Measurements from ENCODE around the gene RAMP3.
"Not testable (repeated sequence)": the region's sequence is repeated elsewhere in the genome, so short reads cannot be mapped to it uniquely, and the experiment has no call there.

RAMP3 gene

GRCh38 chr7:45157653-45158401 is at the start of gene RAMP3:
TSS of gene RAMP3 (plus strand) at chr7:45157791. CDS start at chr7:45157829, 38 bp downstream.
- DNase-seq (ENCODE audit: low spot score) = peak; percentile 61

DNA sequence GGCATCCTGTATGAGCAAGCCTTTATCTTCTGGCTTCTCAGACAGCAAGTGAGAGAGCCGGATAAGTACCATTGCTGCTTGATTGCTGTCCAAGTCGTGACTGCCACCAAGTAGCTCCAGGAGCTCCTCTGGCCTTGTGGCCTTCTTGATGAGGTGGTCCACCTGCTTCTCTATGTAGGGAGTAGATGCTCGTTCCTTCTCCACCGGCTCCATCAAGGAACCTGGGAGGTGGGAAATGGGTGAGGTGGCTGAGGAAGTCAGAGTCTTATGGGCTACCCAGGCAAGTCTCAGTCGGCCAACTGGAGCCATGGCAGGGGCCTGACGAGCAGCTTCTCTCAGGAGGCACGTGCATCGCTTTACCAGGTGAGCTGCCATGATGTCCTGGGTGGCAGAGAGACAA is 48.7 kb upstream of the RAMP3 start:
- peak; percentile 31 for DNase-seq (ENCODE audit: low spot score)

GRCh38 chr7:45111298-45112223 is 46.0 kb upstream of the RAMP3 start, which contains the start of gene TBRG4:
TSS of gene TBRG4 (minus strand) at chr7:45111697. CDS start at chr7:45109237, 2,460 bp downstream.
- peak; percentile 95 for DNase-seq (ENCODE audit: low spot score)

- DNase-seq (ENCODE audit: low spot score) = no peak
These were observed 44.9 kb upstream of the RAMP3 start for GRCh38 chr7:45112648-45113047.

DNA sequence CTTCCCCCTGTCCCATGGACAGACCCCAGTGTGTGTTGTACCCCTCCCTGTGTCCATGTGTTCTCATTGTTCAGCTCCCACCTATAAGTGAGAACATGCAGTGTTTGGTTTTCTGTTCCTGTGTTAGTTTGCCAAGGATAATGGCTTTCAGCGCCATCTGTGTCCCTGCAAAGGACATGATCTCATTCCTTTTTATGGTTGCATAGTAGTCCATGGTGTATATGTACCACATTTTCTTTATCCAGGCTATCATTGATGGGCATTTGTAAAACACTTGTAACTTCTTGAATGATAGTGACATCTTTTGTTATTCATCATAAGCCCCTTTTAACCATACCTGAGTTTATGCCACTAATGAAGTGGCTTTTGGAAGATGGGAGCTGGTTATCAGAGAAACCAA is 43.3 kb upstream of the RAMP3 start:
- not testable (repeated sequence) for DNase-seq (ENCODE audit: low spot score)

GRCh38 chr7:45114926-45115325 is 42.7 kb upstream of the RAMP3 start:
- DNase-seq (ENCODE audit: low spot score) = no peak

DNA sequence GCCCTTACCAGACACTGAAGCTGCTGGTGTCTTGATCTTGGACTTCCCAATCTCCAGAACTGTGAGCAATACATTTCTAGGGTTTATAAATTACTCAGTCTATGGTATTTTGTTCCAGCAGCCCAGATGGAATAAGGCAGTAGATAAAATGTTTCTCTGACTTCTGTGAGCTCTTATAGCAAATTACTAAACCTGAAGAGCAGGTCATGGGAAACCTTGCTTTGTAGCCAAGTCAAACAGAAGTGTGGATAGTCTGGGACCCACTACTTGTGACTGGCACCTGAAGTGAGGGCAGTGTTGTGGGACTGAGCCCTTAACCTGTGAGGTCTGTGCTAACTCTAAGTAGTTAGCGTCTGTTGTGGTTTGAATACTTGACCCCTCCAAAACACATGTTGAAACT is 41.5 kb upstream of the RAMP3 start:
- DNase-seq (ENCODE audit: low spot score) = no peak

DNA sequence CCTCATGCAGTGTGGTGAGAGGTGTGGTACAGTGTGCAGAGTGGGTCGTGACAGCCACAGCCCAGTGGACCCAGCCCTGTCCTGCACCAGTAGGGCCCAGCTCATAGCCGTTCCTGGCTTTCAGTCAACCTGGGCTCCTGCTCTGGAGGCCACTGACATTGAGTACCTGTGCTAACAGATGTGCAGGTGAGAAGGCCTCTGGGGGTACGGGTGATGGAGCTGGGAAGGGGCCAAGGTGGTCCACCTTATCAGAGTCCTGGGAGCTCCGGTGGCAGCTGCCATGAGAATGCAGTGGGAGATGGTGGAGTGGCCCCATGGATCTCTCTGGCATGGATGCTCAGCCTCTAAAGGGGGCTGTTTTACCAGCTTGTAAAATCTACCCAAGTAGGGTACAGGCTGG is 40.0 kb upstream of the RAMP3 start:
- DNase-seq (ENCODE audit: low spot score) = no peak

DNA sequence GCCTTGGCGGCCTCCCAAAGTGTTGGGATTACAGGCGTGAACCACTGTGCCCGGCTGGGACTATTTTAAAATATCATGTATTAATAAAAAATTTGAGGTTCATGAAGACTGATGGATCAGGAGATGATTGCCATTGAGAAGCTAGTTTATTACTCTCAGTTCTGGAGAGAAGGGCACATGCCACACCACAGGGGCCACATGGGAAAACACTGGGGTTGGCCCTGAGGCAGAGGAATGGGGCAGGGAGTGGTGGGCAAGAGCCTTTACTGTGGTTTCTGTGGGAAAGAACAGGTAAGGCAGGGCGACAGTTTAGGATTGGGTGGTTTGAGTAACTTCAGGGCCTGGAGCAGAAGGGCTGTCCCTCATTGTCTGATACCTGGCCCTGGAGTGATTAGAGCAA is 39.3 kb upstream of the RAMP3 start:
- DNase-seq (ENCODE audit: low spot score) = no peak

DNA sequence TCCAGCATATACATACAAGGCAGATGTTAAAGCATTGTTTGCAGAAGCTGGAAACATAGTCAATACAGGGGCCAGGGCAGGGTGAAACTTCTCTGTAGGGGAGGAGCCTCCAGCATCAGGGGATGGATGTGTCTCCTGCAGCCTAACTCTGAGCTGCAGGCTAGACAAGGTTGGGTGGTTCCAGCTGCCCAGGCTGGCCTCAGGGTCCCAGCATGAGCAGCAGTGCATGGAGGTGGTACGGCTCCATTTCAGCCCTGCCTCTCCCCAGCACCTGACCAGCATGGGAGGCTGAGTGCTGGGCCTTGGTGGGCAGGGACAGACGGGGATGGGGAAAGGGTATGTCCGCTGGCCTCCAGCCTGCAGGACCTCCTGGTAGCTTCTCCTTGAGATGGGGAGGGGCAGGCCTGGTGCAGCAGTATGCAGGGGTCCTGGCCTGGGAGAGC is 38.7 kb upstream of the RAMP3 start:
- DNase-seq (ENCODE audit: low spot score) = no peak

GRCh38 chr7:45119550-45119949 is 38.0 kb upstream of the RAMP3 start:
- no peak for DNase-seq (ENCODE audit: low spot score)

- no peak for DNase-seq (ENCODE audit: low spot score)
These were observed 34.4 kb upstream of the RAMP3 start for GRCh38 chr7:45122975-45123860.

GRCh38 chr7:45123913-45124710 is 33.5 kb upstream of the RAMP3 start:
- no peak for DNase-seq (ENCODE audit: low spot score)

DNA sequence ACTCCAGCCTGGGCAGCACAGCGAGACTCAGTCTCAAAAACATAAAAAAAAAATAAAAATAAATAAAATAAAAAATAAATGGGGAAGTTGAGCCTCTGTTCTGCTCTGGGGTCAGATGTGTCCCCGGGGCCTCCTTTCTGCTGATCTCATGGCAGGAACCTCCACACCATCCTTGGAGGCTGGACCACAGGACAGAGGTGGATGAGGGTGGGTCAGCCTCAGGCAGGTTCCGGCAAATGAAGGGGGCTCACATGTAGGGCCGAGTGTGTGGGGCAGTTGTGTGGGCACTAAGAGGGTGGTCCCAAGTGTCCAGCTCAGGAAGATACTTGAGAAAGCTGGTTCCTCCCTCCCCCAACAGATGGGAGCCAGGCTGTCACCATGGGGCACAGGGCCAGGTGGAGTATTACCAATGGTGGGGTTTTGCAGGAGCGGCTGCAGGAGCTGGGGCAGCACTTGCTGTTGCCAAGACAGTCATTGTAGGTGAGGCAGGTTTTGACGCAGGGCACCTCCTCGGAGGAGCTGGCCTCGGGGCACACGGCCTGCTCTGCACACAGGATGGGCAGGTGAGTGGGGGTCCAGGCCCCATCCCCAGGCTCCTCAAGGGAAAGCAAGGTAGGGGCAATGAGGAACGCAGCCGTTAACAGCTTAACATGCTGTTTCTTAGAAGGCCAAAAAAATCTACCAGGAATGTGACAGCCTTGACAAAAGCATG is 32.2 kb upstream of the RAMP3 start:
- no peak for DNase-seq (ENCODE audit: low spot score)

DNA sequence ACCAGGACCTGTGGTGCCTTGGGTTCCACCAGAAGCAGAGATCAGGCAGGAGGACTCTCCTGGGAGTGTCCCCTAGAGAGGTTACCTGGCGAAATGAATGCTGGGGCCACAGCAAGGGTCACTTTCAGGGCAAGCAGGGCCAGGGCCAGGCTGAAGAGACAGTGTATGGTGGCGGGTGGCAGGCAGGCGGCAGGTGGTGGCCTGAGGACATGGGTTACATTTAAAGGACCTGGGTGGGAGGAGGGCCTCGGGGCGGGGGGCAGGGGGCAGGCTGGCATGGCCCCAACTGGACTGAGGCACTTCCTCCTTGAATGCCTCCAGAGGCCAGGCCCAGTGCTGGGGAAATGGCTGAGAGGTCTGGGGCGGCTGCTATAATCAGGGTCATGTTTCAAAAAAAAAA is 31.4 kb upstream of the RAMP3 start:
- DNase-seq (ENCODE audit: low spot score) = no peak

DNA sequence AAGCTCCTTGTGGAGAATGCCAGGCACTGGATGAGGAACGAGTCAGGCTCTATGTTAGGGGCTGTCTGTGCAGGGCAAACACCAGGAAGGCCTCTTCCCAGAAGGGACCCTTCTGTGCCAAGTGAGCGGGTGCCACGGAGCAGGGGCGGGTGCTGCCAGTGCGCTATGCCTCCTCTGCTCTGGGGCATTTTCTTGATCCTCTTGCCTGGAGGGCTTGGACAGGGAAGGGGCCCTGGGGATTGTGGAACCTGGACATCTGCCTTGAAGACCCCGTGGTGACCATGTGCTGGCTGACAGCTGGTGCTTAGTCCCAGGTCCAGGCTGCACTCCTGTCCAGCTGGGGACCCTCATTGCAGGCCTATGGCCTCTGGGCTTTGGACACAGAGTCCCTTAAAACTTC is 30.7 kb upstream of the RAMP3 start:
- no peak for DNase-seq (ENCODE audit: low spot score)

DNA sequence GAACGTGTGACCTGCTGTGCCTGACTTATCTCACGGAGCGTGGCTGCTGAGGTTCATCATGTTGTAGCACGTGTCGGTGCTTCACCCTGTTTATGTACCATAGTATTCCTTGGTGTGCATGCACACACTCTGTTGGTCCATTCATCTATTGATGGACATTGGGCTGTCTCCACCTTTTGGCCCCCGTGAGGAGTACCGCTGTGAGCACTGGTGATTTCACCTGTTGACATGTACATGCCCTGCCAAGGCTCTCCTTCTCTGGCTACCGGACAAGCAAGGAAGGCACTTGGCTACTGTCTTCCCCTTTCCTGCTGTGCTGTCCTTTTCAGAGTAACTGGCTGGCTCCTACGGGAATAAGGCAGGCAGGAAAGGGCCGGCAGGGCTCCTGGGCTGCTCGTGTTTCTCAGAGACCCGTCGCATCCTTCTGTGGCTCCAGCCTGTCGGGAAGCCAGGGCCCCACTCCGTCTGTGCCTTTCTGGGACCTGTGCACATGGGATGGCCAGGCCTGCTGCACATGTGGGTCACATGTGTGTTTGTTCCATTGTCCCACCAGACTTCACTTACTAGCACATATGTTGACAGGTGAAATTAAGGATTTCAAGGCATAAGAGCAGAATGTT is 28.3 kb upstream of the RAMP3 start:
- DNase-seq (ENCODE audit: low spot score) = no peak

- no peak for DNase-seq (ENCODE audit: low spot score)
These were observed 27.7 kb upstream of the RAMP3 start for GRCh38 chr7:45129906-45130305.

- DNase-seq (ENCODE audit: low spot score) = no peak
These were observed 26.7 kb upstream of the RAMP3 start for GRCh38 chr7:45130910-45131309.

DNA sequence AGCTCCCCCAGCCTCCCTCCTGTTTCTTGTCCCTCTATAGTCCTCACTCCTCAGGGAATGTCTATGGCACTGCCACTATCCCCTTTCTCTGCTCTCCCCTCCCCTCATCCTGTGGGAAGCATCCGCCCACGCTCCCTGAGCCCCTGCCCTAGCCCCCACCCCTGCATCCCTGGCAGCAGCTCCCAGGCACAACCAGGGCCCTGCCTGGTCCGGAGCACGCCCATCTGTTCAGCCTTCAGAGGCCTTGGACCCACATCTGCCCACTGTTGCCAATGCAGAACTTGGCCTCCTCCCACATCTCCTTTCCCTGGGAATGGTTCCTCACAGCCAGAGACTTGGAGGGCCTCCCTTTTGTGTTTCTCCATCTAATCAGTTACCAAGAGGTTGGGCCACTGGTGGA is 25.7 kb upstream of the RAMP3 start:
- DNase-seq (ENCODE audit: low spot score) = no peak
